ENCODE results near the gene FAM124A. TPM values are rescaled to one million over a fixed set of nuclear protein-coding genes. Genes with fewer than 3 reads are reported as not detected.

Gene FAM124A
- total RNA-seq, 4 donors from 2014 or later = 2.1 to 7.2 (median 5.2) TPM

DNA sequence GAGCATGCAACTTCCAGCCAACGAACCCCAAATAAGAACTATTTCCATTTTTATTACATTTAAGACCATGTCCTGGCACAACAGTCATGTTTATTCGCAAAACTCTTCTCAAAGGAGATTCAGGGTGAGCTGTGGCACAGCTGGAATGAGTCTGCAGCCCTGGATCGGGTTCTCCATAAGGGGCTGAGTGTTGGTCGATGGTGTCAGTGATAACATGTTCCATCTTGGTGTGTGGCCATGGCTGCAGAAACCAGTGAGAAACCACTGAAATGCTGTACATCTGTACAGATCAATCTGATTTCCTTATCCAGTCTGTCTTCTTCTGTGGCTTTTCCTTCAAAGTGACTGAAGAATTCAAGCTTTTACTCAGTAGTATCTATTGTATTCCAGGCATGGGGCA is 15.2 kb downstream of the FAM124A start:
- intact Hi-C loops (cut with DNase I; ENCODE audit: low total_unique reads) = no loop called here
- Histone ChIP-seq H3K4me3 (no peak overlapping the region), H3K27ac (no peak overlapping the region), H3K27me3 (no peaks in the 10 kb centered on the region), H3K9me3 (no peaks in the 10 kb centered on the region), H3K4me1 (no peaks in the 10 kb centered on the region), H3K36me3 (no peaks in the 10 kb centered on the region)
- DNase-seq = no peak
- TF ChIP-seq, protein P1, sequence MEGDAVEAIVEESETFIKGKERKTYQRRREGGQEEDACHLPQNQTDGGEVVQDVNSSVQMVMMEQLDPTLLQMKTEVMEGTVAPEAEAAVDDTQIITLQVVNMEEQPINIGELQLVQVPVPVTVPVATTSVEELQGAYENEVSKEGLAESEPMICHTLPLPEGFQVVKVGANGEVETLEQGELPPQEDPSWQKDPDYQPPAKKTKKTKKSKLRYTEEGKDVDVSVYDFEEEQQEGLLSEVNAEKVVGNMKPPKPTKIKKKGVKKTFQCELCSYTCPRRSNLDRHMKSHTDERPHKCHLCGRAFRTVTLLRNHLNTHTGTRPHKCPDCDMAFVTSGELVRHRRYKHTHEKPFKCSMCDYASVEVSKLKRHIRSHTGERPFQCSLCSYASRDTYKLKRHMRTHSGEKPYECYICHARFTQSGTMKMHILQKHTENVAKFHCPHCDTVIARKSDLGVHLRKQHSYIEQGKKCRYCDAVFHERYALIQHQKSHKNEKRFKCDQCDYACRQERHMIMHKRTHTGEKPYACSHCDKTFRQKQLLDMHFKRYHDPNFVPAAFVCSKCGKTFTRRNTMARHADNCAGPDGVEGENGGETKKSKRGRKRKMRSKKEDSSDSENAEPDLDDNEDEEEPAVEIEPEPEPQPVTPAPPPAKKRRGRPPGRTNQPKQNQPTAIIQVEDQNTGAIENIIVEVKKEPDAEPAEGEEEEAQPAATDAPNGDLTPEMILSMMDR (IDR thresholded peaks at IDR 0.05) = no peak
- no peak for TF ChIP-seq POLR2A (IDR thresholded peaks at IDR 0.05)

DNA sequence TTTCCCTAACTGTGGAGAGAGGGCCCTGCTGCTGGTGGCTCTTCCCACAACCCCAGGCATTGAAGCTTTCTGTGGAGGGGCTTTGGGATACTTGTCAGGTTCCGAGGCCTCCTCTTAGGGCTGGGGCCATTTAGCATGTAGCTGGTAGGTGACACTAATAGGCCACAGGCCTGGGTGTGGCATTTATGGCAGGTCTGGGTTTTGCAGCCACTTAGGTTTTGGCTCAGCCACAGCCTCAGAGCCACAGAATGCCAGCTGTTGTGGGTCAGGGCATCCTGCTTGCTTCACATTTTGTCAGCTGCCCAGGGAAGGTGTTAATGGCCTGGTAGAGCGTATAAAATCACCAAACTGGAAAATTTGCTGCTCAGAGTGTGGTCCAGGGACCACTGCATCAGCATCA is 15.7 kb downstream of the FAM124A start:
- no peak overlapping the region for H3K4me3 ChIP-seq
- no peaks in the 10 kb centered on the region for H3K4me1 ChIP-seq
- no peaks in the 10 kb centered on the region for H3K9me3 ChIP-seq
- no peaks in the 10 kb centered on the region for H3K27me3 ChIP-seq
- no peak for TF ChIP-seq POLR2A (IDR thresholded peaks at IDR 0.05)
- TF ChIP-seq, protein P1 (IDR thresholded peaks at IDR 0.05) = no peak
- DNase-seq = no peak
- intact Hi-C loops (cut with DNase I; ENCODE audit: low total_unique reads) = no loop called here
- H3K36me3 ChIP-seq = no peaks in the 10 kb centered on the region
- H3K27ac ChIP-seq = no peak overlapping the region

DNA sequence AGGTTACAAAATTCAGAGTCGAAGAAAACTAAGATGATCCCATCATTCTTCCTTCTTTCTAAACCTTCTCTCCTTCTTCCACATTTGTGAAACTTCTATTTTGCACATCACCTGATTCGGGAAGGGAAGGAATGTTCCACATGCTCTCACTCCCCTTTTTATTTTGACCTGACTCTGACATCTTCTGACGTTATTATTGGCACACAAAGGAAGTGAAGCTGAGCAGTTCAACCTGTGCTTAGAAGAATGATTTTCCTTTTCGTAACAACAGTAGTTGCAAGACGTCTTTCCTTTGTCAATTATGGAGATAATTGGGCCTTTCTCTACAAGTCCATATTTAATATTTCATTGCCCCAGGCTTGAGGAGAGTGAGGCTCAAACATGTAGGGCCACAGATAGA is 18.0 kb downstream of the FAM124A start:
- Histone ChIP-seq H3K4me3 (no peak overlapping the region), H3K36me3 (no peaks in the 10 kb centered on the region), H3K4me1 (no peaks in the 10 kb centered on the region), H3K27me3 (no peaks in the 10 kb centered on the region), H3K27ac (peak overlapping the region; percentile 48 to 59), H3K9me3 (no peaks in the 10 kb centered on the region)
- intact Hi-C loops (cut with DNase I; ENCODE audit: low total_unique reads) = no loop called here
- DNase-seq = no peak
- TF ChIP-seq, protein P1 (IDR thresholded peaks at IDR 0.05) = no peak
- no peak for TF ChIP-seq POLR2A (IDR thresholded peaks at IDR 0.05)

DNA sequence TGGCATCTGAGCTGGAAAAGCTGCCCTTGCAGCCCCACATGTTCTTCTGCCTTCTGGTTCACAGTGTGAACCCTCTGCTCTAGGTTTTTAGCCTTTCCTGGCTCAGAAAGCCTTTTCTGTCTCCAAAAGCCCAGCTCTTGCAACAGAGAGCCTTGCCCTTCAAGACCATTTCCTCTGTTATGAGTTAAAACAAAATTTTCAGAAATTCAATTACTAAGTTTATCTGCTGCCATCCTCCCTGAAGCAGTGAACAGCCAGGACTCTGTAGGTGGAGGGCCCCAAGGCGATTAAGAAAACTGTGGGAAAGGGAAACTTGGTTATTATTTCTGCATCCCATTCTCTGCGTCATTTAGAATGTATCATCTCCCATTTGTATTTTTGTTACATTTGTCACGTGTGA is 18.8 kb downstream of the FAM124A start:
- intact Hi-C loops (cut with DNase I; ENCODE audit: low total_unique reads) = no loop called here

DNA sequence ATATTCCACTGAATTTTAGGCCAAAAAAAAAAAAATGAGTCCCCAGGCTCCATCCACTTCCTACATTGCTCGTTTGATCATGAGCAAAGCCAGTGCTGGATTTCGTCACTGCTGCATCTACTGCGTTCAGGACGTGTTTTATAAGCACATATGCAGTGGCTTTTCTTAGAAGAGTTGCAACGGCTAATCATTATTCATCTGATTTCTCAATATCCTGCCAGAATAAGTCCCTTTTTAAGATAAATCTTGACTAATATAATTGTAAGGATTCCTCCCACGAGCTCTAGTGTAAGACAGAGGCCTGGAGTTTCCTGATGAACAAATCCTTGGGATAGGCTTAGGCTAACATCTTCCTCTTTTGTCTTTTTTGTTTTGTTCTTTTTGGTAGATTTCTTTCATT is 19.5 kb downstream of the FAM124A start:
- Histone ChIP-seq H3K4me1 (no peaks in the 10 kb centered on the region), H3K4me3 (no peak overlapping the region), H3K36me3 (no peaks in the 10 kb centered on the region), H3K27ac (peak overlapping the region in 1 of 2 donors; percentile 59), H3K9me3 (no peaks in the 10 kb centered on the region), H3K27me3 (no peaks in the 10 kb centered on the region)
- TF ChIP-seq, protein P1 (IDR thresholded peaks at IDR 0.05) = no peak
- no peak for TF ChIP-seq POLR2A (IDR thresholded peaks at IDR 0.05)
- intact Hi-C loops (cut with DNase I; ENCODE audit: low total_unique reads) = no loop called here
- peak; percentile 65 to 77 for DNase-seq

More for the DNA sequence above, 18.8 kb downstream of the FAM124A start:
- H3K9me3 ChIP-seq = no peaks in the 10 kb centered on the region
- H3K27ac ChIP-seq = peak overlapping the region; percentile 48 to 59
- no peaks in the 10 kb centered on the region for H3K27me3 ChIP-seq
- TF ChIP-seq POLR2A (IDR thresholded peaks at IDR 0.05) = no peak
- TF ChIP-seq, protein P1 (IDR thresholded peaks at IDR 0.05) = no peak
- H3K4me3 ChIP-seq = no peak overlapping the region
- no peaks in the 10 kb centered on the region for H3K4me1 ChIP-seq
- peak in 1 of 2 donors; percentile 42 for DNase-seq
- no peaks in the 10 kb centered on the region for H3K36me3 ChIP-seq

Measured in uterus (tissue), 4 donors.